ENCODE results near the gene SNHG17.
"Not testable (repeated sequence)": the region's sequence is repeated elsewhere in the genome, so short reads cannot be mapped to it uniquely, and the experiment has no call there.

SNHG17 gene

DNA sequence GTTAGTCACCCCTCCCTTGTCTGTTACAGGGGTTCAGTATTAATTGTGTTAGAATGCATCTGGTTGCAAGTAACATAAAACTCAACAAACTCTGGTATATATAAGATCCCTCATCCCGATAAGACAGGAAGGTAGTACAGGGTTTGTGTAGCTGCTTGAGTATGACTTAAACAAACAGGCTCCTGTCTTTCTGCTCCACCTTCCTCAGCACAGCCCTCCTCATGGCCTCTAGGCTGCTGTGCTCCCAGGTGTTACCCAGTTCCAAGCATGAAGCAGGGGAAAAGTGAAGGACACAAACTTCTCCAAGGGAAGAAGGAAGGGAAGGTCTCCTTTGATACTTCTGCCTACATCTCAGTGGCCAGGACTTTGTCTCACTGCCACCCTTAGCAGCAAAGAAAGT lies 36.1 kb upstream of the SNHG17 start:
- no peak for TF ChIP-seq CTCF (conservative IDR thresholded peaks at IDR 0.05; ENCODE audit: low read depth, low read length)
- H3K4me3 ChIP-seq (ENCODE audit: low read depth, low read length): no peak overlapping the region
- no peak for DNase-seq (ENCODE audit: low read depth)

DNA sequence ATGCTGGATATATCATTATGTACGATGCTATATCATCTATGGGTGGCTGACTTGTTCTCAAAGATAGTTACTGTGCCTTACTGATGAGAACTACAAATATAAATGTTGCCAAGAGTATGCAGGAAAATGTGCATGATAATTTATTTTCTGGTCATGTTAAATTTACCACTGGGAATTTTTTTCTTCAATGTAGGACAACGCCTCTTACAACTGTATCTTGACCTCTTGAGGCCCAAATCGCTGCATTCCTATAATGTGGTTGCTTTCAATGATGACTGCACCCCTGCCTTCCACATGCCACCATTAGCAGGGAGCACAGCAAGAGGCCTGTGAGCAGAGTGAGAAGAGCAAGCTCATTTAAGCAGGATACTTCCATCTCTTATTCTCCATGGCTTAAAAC lies 31.9 kb upstream of the SNHG17 start:
- TF ChIP-seq CTCF (conservative IDR thresholded peaks at IDR 0.05; ENCODE audit: low read depth, low read length): no peak
- no peak overlapping the region for H3K4me3 ChIP-seq (ENCODE audit: low read depth, low read length)
- no peak for DNase-seq (ENCODE audit: low read depth)

GRCh38 chr20:38466171-38466570 lies 31.0 kb upstream of the SNHG17 start:
- no peak overlapping the region for H3K4me3 ChIP-seq (ENCODE audit: low read depth, low read length)
- TF ChIP-seq CTCF (conservative IDR thresholded peaks at IDR 0.05; ENCODE audit: low read depth, low read length): no peak
- no peak for DNase-seq (ENCODE audit: low read depth)

- not testable (repeated sequence) for DNase-seq (ENCODE audit: low read depth); H3K4me3 ChIP-seq (ENCODE audit: low read depth, low read length)
These were observed 26.4 kb upstream of the SNHG17 start for GRCh38 chr20:38461569-38461968.

DNA sequence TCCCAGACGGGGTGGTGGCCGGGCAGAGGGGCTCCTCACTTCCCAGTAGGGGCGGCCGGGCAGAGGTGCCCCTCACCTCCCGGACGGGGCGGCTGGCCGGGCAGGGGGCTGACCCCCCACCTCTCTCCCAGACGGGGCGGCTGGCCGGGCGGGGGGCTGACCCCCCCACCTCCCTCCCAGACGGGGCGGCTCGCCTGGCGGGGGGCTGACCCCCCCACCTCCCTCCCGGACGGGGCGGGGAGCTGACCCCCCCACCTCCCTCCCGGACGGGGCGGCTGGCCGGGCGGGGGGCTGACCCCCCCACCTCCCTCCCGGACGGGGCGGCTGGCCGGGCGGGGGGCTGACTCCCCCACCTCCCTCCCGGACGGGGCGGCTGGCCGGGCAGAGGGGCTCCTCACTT lies 26.0 kb upstream of the SNHG17 start:
- DNase-seq (ENCODE audit: low read depth); H3K4me3 ChIP-seq (ENCODE audit: low read depth, low read length): not testable (repeated sequence)

- not testable (repeated sequence) for H3K4me3 ChIP-seq (ENCODE audit: low read depth, low read length); DNase-seq (ENCODE audit: low read depth)
These were observed 25.5 kb upstream of the SNHG17 start for GRCh38 chr20:38460631-38461030.

DNA sequence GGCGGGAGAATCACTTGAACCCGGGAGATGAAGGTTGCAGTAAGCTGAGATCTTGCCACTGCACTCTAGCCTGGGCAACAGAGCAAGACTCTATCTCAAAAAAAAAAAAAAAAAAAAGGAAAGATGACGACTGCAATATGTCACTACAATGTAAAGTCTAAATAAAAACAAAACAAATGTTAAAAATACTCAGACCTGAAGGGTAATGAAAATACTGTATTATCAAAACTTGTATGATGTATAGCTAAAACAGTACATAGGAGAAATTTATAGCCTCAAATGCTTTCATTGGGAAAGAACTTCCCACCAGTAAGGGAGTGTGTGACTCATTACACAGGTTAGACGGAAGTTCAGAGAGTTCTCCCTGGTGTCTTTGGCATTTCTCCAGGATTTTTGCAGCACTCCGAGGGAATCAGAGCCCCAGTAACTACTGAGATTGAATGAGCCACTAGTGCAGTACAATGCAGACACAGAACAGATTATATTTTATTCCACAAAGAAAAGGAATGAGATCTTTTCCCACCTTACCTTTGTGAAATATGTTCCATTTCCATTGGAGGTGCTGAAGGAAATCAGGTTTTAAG lies 25.0 kb upstream of the SNHG17 start:
- peak; percentile 97 for DNase-seq (ENCODE audit: low read depth)
- TF ChIP-seq CTCF (conservative IDR thresholded peaks at IDR 0.05; ENCODE audit: low read depth, low read length): no peak
- no peak overlapping the region for H3K4me3 ChIP-seq (ENCODE audit: low read depth, low read length)

GRCh38 chr20:38458314-38458713 lies 23.2 kb upstream of the SNHG17 start:
- TF ChIP-seq CTCF (conservative IDR thresholded peaks at IDR 0.05; ENCODE audit: low read depth, low read length): no peak
- DNase-seq (ENCODE audit: low read depth): no peak
- no peak overlapping the region for H3K4me3 ChIP-seq (ENCODE audit: low read depth, low read length)

Measured in choroid plexus epithelial cell (primary cell).